HepG2 (cell line): ENCODE data around the gene CHTF18. TPM values are rescaled to one million over a fixed set of nuclear protein-coding genes. Genes with fewer than 3 reads are reported as not detected.

Experiments
- ARID2 ChIP-seq: sonication (generic); formaldehyde crosslinking; IDR thresholded peaks from 2 replicates; pipeline ENCODE4 v1.8.1; 2022; ENCODE audit warnings: mild to moderate bottlenecking, missing genetic modification reagents, borderline replicate concordance
- ATAD3A ChIP-seq: sonication (generic); formaldehyde crosslinking; IDR thresholded peaks from 2 replicates; pipeline ENCODE4 v1.4.0; 2020; ENCODE audit warnings: missing genetic modification reagents
- BORCS8-MEF2B ChIP-seq: sonication (generic); formaldehyde crosslinking; IDR thresholded peaks from 2 replicates; pipeline ENCODE4 v1.8.0; 2022; ENCODE audit warnings: mild to moderate bottlenecking, missing genetic modification reagents
- CREB1 ChIP-seq, 2 experiments: fragments of 450-650 bp in 1 of 2; IDR thresholded peaks; 2 replicates each; pipeline ENCODE4 v1.6.1; 2016 to 2017; ENCODE audit warnings: control low read depth in 1 of 2, mild to moderate bottlenecking in 1 of 2, missing compliant biosample characterization in 1 of 2, missing genetic modification characterization in 1 of 2
- ETV6 ChIP-seq: sonication (generic); formaldehyde crosslinking; conservative IDR thresholded peaks from 2 replicates; pipeline ENCODE4 v1.4.0; 2020; ENCODE audit warnings: missing genetic modification reagents
- HNRNPH1 ChIP-seq: fragments of 200-400 bp; formaldehyde crosslinking; optimal IDR thresholded peaks from 2 replicates; pipeline ENCODE3; 2017; ENCODE audit warnings: mild to moderate bottlenecking, low read depth, low read length
- NAIF1 ChIP-seq: sonication (generic); formaldehyde crosslinking; IDR thresholded peaks from 2 replicates; pipeline ENCODE4 v1.5.0; 2020; ENCODE audit warnings: mild to moderate bottlenecking, missing genetic modification reagents, borderline replicate concordance
- NFRKB ChIP-seq: fragments of 450-650 bp; IDR thresholded peaks from 2 replicates; pipeline ENCODE4 v1.6.1; 2017
- NFYC ChIP-seq: IDR thresholded peaks from 2 replicates; pipeline ENCODE4 v1.6.1; 2016; ENCODE audit warnings: missing genetic modification reagents, missing compliant biosample characterization
- RFXANK ChIP-seq: IDR thresholded peaks from 2 replicates; pipeline ENCODE4 v1.6.1; 2016
- RXRA ChIP-seq: sonication (generic); formaldehyde crosslinking; IDR thresholded peaks from 2 replicates; pipeline ENCODE4 v1.5.1; 2020; ENCODE audit warnings: missing genetic modification reagents
- SMAD1 ChIP-seq: sonication (generic); formaldehyde crosslinking; IDR thresholded peaks from 2 replicates; pipeline ENCODE4 v1.4.0; 2020; ENCODE audit warnings: missing genetic modification reagents, low read depth, mild to moderate bottlenecking, borderline replicate concordance
- TBX2 ChIP-seq: sonication (generic); formaldehyde crosslinking; IDR thresholded peaks from 2 replicates; pipeline ENCODE4 v1.5.0; 2020; ENCODE audit warnings: missing genetic modification reagents, mild to moderate bottlenecking, borderline replicate concordance
- TOPORS ChIP-seq: sonication (generic); formaldehyde crosslinking; IDR thresholded peaks from 2 replicates; pipeline ENCODE4 v1.8.0; 2023; ENCODE audit warnings: mild to moderate bottlenecking, missing genetic modification reagents
- ZBTB1 ChIP-seq: sonication (generic); formaldehyde crosslinking; IDR thresholded peaks from 2 replicates; pipeline ENCODE4 v1.4.0; 2020; ENCODE audit warnings: missing genetic modification reagents, borderline replicate concordance
- ZNF557 ChIP-seq: sonication (generic); formaldehyde crosslinking; IDR thresholded peaks from 2 replicates; pipeline ENCODE4 v1.4.0; 2020; ENCODE audit warnings: missing genetic modification reagents
- ZNF564 ChIP-seq: sonication (generic); formaldehyde crosslinking; IDR thresholded peaks from 2 replicates; pipeline ENCODE4 v1.8.1; 2023; ENCODE audit warnings: mild to moderate bottlenecking, missing genetic modification reagents
- ZNF674 ChIP-seq: sonication (generic); formaldehyde crosslinking; IDR thresholded peaks from 2 replicates; pipeline ENCODE4 v1.5.0; 2020; ENCODE audit warnings: low read depth, mild to moderate bottlenecking, missing genetic modification reagents
- ZNF687 ChIP-seq: sonication (generic); formaldehyde crosslinking; IDR thresholded peaks from 2 replicates; pipeline ENCODE4 v1.5.1; 2020; ENCODE audit warnings: mild to moderate bottlenecking, missing genetic modification reagents, moderate library complexity
- ZNF703 ChIP-seq: sonication (generic); formaldehyde crosslinking; IDR thresholded peaks from 2 replicates; pipeline ENCODE4 v1.5.1; 2020; ENCODE audit warnings: missing genetic modification reagents, mild to moderate bottlenecking, moderate library complexity, borderline replicate concordance
- ZNF792 ChIP-seq: IDR thresholded peaks from 2 replicates; pipeline ENCODE4 v1.6.1; 2016
- polyA plus RNA-seq, 8 experiments: library from polyadenylated mRNA; depleted of rRNA in 3 of 8; stranded (reverse) in 7 of 8; unstranded in 1 of 8; fragments of >200 nt; fragmentation: Illumina TruSeq in 4 of 8; extraction: Trizol in 4 of 8; gene quantifications; 2 replicates each; pipeline versions ENCODE4 v1.2.1 to v1.2.3, GENCODE V29; 2011 to 2016; ENCODE audit warnings: low read depth in 4 of 8, missing spikeins in 1 of 8, mixed read lengths in 1 of 8; ENCODE audit not compliant: insufficient read depth in 1 of 8
- total RNA-seq, 5 experiments: library from RNA; depleted of rRNA; stranded (reverse); fragments of >200 nt; fragmentation: Illumina TruSeq; extraction: Trizol; gene quantifications; 2 replicates each; pipeline ENCODE4 v1.2.3, GENCODE V29; 2016; ENCODE audit warnings: low read depth in 1 of 5
- TF ChIP-seq, protein P1 (sequence below): IDR thresholded peaks from 2 replicates; pipeline ENCODE4 v1.6.1; 2016; ENCODE audit warnings: missing biosample characterization, missing genetic modification reagents, low read depth
- TF ChIP-seq, protein P2 (sequence below): sonication (generic); formaldehyde crosslinking; IDR thresholded peaks from 2 replicates; pipeline ENCODE4 v1.4.0; 2020; ENCODE audit warnings: missing genetic modification reagents

CHTF18 gene
- total and polyA plus RNA-seq, 2 of the 13 experiments (the other 11 are each of a cell fraction or from before 2014, with no cell fraction given) = 8.6 to 22.9 TPM

DNA sequence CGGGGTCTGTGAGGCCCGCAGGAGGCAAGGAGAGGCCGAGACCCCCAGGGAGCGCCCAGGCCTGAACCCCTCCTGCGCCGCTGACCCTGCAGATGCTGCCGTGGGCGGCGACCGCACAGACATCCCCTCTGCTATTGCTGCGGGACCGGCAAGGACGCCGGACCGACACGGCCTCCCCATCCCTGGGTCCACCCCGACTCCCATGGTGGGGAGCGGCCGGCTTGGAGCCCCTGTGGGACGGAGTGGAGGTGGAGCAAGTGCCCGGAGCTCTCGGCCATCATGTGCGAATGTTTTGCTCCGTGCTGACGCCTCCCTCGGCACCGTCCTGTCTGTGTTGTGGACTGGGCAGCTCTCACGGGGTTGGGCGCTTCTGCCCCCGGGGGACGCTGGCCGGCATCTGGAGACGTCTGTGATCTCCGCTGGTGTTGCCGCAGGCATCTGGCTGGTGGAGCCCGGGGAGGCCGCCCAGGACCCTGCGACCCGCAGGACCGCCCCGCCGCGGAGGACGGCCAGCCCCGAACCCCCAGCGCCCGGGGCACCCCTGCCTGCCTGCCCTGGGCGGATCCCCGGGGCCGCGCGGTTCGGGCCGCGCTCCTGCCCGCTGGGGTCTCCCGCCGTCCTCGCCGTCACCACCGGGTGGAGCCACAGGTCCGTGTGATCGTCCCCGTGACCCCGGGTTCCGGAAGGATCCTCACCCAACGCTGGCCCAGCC is 24.9 kb downstream of the CHTF18 start (continued):
- TF ChIP-seq ETV6 = 0 out of 2 replicates have a peak, but pooled peaks have one; percentile 26
- no peak for TF ChIP-seq NAIF1
- TF ChIP-seq ZNF687 (CRISPR knock-in tag) = peak; percentile 37
- TF ChIP-seq TOPORS = no peak
- TF ChIP-seq ZNF564 (CRISPR knock-in tag) = no peak
- no peak for TF ChIP-seq ZNF792 (CRISPR knock-in tag)
- TF ChIP-seq TBX2 (CRISPR knock-in tag) = no peak
- no peak for TF ChIP-seq RXRA (CRISPR knock-in tag)
- TF ChIP-seq, protein P1, sequence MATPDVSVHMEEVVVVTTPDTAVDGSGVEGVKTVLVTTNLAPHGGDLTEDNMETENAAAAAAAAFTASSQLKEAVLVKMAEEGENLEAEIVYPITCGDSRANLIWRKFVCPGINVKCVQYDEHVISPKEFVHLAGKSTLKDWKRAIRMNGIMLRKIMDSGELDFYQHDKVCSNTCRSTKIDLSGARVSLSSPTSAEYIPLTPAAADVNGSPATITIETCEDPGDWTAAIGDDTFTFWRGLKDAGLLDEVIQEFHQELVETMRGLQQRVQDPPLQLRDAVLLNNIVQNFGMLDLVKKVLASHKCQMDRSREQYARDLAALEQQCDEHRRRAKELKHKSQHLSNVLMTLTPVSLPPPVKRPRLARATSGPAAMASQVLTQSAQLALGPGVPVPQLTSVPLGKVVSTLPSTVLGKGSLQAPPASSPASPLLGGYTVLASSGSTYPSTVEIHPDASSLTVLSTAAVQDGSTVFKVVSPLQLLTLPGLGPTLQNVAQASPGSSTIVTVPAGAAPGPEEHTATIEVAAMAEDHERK (CRISPR knock-in tag) = no peak
- TF ChIP-seq ZNF674 (CRISPR knock-in tag) = no peak
- TF ChIP-seq ZBTB1 (CRISPR knock-in tag) = no peak
- no peak for TF ChIP-seq NFYC
- TF ChIP-seq NFRKB = no peak
- no peak for TF ChIP-seq RFXANK
- TF ChIP-seq ZNF557 (CRISPR knock-in tag) = no peak
- TF ChIP-seq, protein P2, sequence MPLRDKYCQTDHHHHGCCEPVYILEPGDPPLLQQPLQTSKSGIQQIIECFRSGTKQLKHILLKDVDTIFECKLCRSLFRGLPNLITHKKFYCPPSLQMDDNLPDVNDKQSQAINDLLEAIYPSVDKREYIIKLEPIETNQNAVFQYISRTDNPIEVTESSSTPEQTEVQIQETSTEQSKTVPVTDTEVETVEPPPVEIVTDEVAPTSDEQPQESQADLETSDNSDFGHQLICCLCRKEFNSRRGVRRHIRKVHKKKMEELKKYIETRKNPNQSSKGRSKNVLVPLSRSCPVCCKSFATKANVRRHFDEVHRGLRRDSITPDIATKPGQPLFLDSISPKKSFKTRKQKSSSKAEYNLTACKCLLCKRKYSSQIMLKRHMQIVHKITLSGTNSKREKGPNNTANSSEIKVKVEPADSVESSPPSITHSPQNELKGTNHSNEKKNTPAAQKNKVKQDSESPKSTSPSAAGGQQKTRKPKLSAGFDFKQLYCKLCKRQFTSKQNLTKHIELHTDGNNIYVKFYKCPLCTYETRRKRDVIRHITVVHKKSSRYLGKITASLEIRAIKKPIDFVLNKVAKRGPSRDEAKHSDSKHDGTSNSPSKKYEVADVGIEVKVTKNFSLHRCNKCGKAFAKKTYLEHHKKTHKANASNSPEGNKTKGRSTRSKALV (CRISPR knock-in tag) = no peak
- no peak for TF ChIP-seq HNRNPH1
- TF ChIP-seq SMAD1 (CRISPR knock-in tag) = no peak
- no peak for TF ChIP-seq CREB1 (IDR thresholded peaks at IDR 0.05)
- TF ChIP-seq CREB1 (CRISPR knock-in tag; IDR thresholded peaks at IDR 0.05) = no peak
- no peak for TF ChIP-seq ATAD3A (CRISPR knock-in tag)
- no peak for TF ChIP-seq ARID2 (CRISPR knock-in tag)
- no peak for TF ChIP-seq ZNF703 (CRISPR knock-in tag)
- TF ChIP-seq BORCS8-MEF2B (CRISPR knock-in tag) = no peak
